ENCODE measurements around the gene RGR. TPM values are rescaled to one million over a fixed set of nuclear protein-coding genes. Genes with fewer than 3 reads are reported as not detected.

The RGR gene
- polyA plus RNA-seq (ENCODE audit: insufficient read length), result 18.9 TPM

GRCh38 chr10:84244651-84245270, at the start of gene RGR:
Gene RGR (plus strand): TSS chr10:84245053. CDS start chr10:84245091, 38 bp downstream.
- DNase-seq, result peak; percentile 59

- DNase-seq, result no peak
These were observed 48.8 kb upstream of the RGR start for GRCh38 chr10:84196083-84196482.

- no peak for DNase-seq
These were observed 47.9 kb upstream of the RGR start for GRCh38 chr10:84196941-84197340.

- DNase-seq, result no peak
These were observed 47.2 kb upstream of the RGR start for GRCh38 chr10:84197643-84198042.

GRCh38 chr10:84198206-84198915, 46.5 kb upstream of the RGR start:
- DNase-seq, result no peak

GRCh38 chr10:84200537-84201243, 44.2 kb upstream of the RGR start:
- DNase-seq, result no peak

- no peak for DNase-seq
These were observed 43.6 kb upstream of the RGR start for GRCh38 chr10:84201244-84201606.

- no peak for DNase-seq
These were observed 43.2 kb upstream of the RGR start for GRCh38 chr10:84201682-84202081.

- no peak for DNase-seq
These were observed 42.5 kb upstream of the RGR start for GRCh38 chr10:84202349-84202748.

GRCh38 chr10:84204122-84204521, 40.7 kb upstream of the RGR start:
- DNase-seq, result no peak

GRCh38 chr10:84204610-84205009, 40.2 kb upstream of the RGR start:
- DNase-seq, result no peak

GRCh38 chr10:84205049-84205852, 39.6 kb upstream of the RGR start:
- DNase-seq, result no peak

- no peak for DNase-seq
These were observed 38.9 kb upstream of the RGR start for GRCh38 chr10:84205853-84206525.

GRCh38 chr10:84208023-84208422, 36.8 kb upstream of the RGR start:
- DNase-seq, result no peak

- no peak for DNase-seq
These were observed 33.3 kb upstream of the RGR start for GRCh38 chr10:84211566-84211965.

- no peak for DNase-seq
These were observed 32.8 kb upstream of the RGR start for GRCh38 chr10:84212014-84212413.

- DNase-seq, result no peak
These were observed 31.8 kb upstream of the RGR start for GRCh38 chr10:84213076-84213475.

GRCh38 chr10:84214046-84214572, 30.7 kb upstream of the RGR start:
- DNase-seq, result no peak

- DNase-seq, result no peak
These were observed 30.1 kb upstream of the RGR start for GRCh38 chr10:84214612-84215235.

GRCh38 chr10:84216834-84217233, 28.0 kb upstream of the RGR start:
- DNase-seq, result no peak

- no peak for DNase-seq
These were observed 27.1 kb upstream of the RGR start for GRCh38 chr10:84217746-84218145.

GRCh38 chr10:84221916-84222315, 22.9 kb upstream of the RGR start:
- DNase-seq, result no peak
